Mesothelial cell of epicardium (in vitro differentiated cells): Measurements from ENCODE around the gene PTP4A1. TPM values are rescaled to one million over a fixed set of nuclear protein-coding genes. Genes with fewer than 3 reads are reported as not detected.
"Not testable (repeated sequence)": the region's sequence is repeated elsewhere in the genome, so short reads cannot be mapped to it uniquely, and the experiment has no call there.

ENCODE experiments used
- DNase-seq, 2 experiments: peaks; one replicate each; pipeline ENCODE4 v3.0.0; 2021; ENCODE audit warnings: low spot score in 2 of 2; ENCODE audit not compliant: unreplicated experiment in 2 of 2
- H3K27ac Mint-ChIP-seq: 2 replicates; pipeline ENCODE4 v1.8.0; 2021; ENCODE audit warnings: mixed read lengths
- H3K27me3 Mint-ChIP-seq: 2 replicates; pipeline ENCODE4 v1.8.0; 2021; ENCODE audit warnings: low read depth, mixed read lengths
- H3K36me3 Mint-ChIP-seq: 2 replicates; pipeline ENCODE4 v1.8.0; 2021; ENCODE audit warnings: mixed read lengths
- H3K4me1 Mint-ChIP-seq: 2 replicates; pipeline ENCODE4 v1.8.0; 2021; ENCODE audit warnings: mixed read lengths
- H3K4me3 Mint-ChIP-seq: 2 replicates; pipeline ENCODE4 v1.8.0; 2021; ENCODE audit warnings: mild to moderate bottlenecking, moderate library complexity, mixed read lengths
- H3K9me3 Mint-ChIP-seq: 2 replicates; pipeline ENCODE4 v1.8.0; 2021; ENCODE audit warnings: mixed read lengths
- CTCF ChIP-seq: fragments of 200-600 bp; sonication (generic); IDR thresholded peaks from one replicate; pipeline ENCODE4 v1.5.0; 2021; ENCODE audit warnings: antibody characterized with exemption; ENCODE audit not compliant: unreplicated experiment
- total RNA-seq: library from RNA; stranded (reverse); gene quantifications from 3 replicates; pipeline ENCODE4 v1.2.1, GENCODE V29; 2021

The PTP4A1 gene
- total RNA-seq, 1 donor from 2014 or later, result 51.5 TPM

- peaks cover 16% of the 10 kb centered on the region for H3K36me3 Mint-ChIP-seq
- no peaks in the 10 kb centered on the region for H3K9me3 Mint-ChIP-seq
- no peak for DNase-seq
- TF ChIP-seq CTCF, result no peak
- no peak overlapping the region for H3K27ac Mint-ChIP-seq
- H3K4me3 Mint-ChIP-seq, result no peak overlapping the region
- no peaks in the 10 kb centered on the region for H3K27me3 Mint-ChIP-seq
- H3K4me1 Mint-ChIP-seq, result no peaks in the 10 kb centered on the region
Measured at GRCh38 chr6:63584125-63584514, 11.8 kb downstream of the PTP4A1 start.

DNA sequence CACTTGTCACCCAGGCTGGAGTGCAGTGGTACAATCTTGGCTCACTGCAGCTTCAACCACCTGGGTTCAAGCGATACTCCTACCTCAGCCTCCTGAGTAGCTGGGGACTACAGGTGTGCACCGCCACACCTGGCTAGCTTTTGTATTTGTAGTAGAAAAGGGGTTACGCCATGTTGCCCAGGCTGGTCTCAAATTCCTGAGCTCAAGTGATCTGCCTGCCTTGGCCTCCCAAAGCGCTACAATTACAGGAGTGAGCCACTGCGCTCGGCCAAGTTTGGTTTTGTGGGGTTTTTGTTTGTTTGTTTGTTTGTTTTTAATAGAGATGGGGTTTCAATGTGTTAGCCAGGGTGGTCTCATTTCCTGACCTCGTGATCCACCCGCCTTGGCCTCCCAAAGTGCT is 12.3 kb downstream of the PTP4A1 start:
- Mint-ChIP-seq H3K4me1 (no peaks in the 10 kb centered on the region), H3K27ac (no peak overlapping the region), H3K36me3 (peaks cover 16% of the 10 kb centered on the region), H3K9me3 (no peaks in the 10 kb centered on the region), H3K27me3 (no peaks in the 10 kb centered on the region), H3K4me3 (no peak overlapping the region)
- TF ChIP-seq CTCF, result no peak
- DNase-seq, result no peak

- not testable (repeated sequence) for H3K36me3 Mint-ChIP-seq, H3K27me3 Mint-ChIP-seq, H3K4me3 Mint-ChIP-seq, DNase-seq, H3K9me3 Mint-ChIP-seq, H3K4me1 Mint-ChIP-seq, H3K27ac Mint-ChIP-seq
Measured at GRCh38 chr6:63585652-63586051, 13.4 kb downstream of the PTP4A1 start.

DNA sequence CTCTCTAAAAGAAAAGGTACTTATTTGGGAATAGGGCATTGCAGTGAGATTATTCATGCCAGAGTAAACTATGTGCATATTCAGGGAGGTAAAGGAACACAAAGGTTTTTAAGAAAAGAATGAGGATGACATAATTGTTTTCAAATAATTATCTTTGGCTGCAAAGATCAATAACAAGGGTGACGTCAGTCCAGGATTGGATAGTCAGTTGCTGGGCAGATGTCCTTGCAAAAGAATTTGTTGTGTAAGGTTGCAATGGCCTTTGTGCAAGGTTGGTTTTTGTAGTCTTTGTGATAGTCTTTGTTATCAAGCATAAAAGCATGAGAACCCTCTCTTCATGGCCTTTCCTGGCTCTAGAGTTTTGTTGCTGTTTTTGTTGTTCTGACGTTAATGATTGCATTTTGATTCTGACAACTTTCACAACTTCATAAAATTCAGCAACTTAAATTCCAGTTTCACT is 17.7 kb downstream of the PTP4A1 start:
- TF ChIP-seq CTCF, result no peak
- Mint-ChIP-seq H3K9me3 (no peaks in the 10 kb centered on the region), H3K36me3 (no peaks in the 10 kb centered on the region), H3K27me3 (no peaks in the 10 kb centered on the region), H3K4me3 (no peak overlapping the region), H3K4me1 (no peaks in the 10 kb centered on the region), H3K27ac (no peak overlapping the region)
- DNase-seq, result no peak

- H3K36me3 Mint-ChIP-seq, result no peaks in the 10 kb centered on the region
- TF ChIP-seq CTCF, result no peak
- H3K4me1 Mint-ChIP-seq, result peaks cover 4% of the 10 kb centered on the region
- no peak for DNase-seq
- H3K27ac Mint-ChIP-seq, result no peak overlapping the region
- no peaks in the 10 kb centered on the region for H3K9me3 Mint-ChIP-seq
- no peak overlapping the region for H3K4me3 Mint-ChIP-seq
- H3K27me3 Mint-ChIP-seq, result no peaks in the 10 kb centered on the region
Measured at GRCh38 chr6:63592886-63593285, 20.6 kb downstream of the PTP4A1 start.

- no peak for DNase-seq
- Mint-ChIP-seq H3K4me3 (peak overlapping the region; percentile 92), H3K27ac (no peak overlapping the region), H3K4me1 (peaks cover 4% of the 10 kb centered on the region), H3K9me3 (no peaks in the 10 kb centered on the region), H3K36me3 (no peaks in the 10 kb centered on the region), H3K27me3 (no peaks in the 10 kb centered on the region)
- no peak for TF ChIP-seq CTCF
Measured at GRCh38 chr6:63597141-63598048, 25.1 kb downstream of the PTP4A1 start.
